GM12872 (cell line): ENCODE results near the gene NDC80.

Experiments used
- TF ChIP-seq, protein P1 (sequence below): IDR thresholded peaks from 3 replicates; pipeline ENCODE4 v1.5.1; 2011; ENCODE audit warnings: low read depth, mild to moderate bottlenecking, low read length, moderate library complexity; ENCODE audit not compliant: insufficient read depth

Gene NDC80

DNA sequence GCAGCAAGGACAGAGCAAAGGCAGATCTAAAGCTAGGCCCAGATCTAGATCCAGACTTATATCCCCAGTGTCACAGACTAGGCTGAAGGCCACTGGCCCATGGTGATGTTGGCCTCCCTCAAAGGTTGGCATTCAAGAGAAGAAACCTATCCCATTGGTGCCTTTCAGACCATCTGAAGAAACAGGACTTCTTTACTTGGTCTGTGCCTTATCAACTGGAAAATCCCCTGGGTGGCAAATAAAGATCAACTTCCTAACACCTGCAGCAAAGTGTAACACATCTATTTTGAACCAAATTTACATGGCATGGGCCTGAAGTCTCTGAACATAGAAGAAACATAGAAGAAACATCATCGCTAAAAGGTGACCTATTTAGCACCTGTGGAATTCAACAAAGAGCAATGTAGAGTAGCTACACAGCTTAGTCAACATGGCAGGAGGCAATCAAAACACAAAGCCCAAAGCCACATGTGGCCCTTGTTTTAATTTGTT, 35.9 kb upstream of the NDC80 start:
- TF ChIP-seq, protein P1, sequence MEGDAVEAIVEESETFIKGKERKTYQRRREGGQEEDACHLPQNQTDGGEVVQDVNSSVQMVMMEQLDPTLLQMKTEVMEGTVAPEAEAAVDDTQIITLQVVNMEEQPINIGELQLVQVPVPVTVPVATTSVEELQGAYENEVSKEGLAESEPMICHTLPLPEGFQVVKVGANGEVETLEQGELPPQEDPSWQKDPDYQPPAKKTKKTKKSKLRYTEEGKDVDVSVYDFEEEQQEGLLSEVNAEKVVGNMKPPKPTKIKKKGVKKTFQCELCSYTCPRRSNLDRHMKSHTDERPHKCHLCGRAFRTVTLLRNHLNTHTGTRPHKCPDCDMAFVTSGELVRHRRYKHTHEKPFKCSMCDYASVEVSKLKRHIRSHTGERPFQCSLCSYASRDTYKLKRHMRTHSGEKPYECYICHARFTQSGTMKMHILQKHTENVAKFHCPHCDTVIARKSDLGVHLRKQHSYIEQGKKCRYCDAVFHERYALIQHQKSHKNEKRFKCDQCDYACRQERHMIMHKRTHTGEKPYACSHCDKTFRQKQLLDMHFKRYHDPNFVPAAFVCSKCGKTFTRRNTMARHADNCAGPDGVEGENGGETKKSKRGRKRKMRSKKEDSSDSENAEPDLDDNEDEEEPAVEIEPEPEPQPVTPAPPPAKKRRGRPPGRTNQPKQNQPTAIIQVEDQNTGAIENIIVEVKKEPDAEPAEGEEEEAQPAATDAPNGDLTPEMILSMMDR, result no peak

DNA sequence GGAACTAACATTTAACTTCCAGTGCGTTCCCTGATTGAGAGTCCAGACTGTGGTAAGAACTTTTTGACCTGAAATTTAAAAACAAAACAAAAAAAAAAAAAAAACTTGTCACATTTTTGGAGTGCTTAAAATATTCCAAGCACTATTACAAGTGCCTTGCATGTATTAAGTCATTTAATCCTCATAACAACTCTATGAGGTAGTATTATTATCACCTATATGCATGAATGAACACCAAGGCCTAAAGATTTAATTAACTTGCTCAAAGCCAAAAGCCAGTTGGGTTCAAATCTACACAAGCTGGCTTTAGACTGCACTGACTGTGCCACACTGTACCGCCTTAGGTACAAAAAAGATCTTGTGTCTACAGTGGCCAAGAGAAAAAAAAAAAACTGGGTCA, 35.3 kb upstream of the NDC80 start:
- TF ChIP-seq, protein P1, result no peak

DNA sequence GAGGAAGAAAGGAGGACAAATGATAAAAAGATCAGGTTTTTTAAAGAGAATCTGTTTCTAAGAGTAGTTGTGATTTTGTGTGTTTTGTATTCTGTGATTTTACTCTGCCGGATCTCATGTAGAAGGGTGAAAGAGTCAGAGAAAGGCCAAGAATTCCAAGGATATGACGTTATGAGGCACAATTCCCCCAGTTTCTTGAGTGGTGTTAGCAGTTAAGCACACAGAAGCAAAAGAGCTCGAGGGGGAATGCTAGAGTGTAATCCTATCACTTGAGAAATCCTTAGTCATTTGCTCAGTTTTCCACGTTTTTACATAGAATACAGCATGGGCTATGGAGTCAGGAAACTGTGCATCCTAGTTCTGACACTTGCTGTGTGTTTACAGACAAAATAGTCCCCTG, 34.9 kb upstream of the NDC80 start:
- TF ChIP-seq, protein P1, result no peak

DNA sequence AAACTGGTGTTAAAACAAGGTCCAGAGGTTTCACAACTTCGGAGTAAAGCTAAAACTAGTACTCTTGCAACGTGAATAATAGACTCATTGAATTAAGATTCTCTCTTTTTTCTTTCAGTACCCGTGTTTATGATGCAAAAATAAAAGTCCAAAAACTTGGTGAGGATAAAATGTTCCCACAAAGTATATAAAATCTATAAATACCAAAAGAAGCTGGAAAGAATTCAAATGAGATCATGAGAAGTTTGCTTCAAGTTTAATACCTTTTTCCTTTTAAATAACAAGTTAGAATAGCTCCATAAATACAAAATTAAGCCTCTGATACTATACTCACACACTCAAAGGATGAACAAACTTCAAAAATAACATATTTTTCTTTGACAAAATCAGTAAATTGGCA, 34.1 kb upstream of the NDC80 start:
- TF ChIP-seq, protein P1, result no peak

GRCh38 chr18:2538236-2538635, 33.1 kb upstream of the NDC80 start:
- TF ChIP-seq, protein P1, result no peak

- TF ChIP-seq, protein P1, result no peak
Observed at GRCh38 chr18:2538844-2539243, 32.5 kb upstream of the NDC80 start.

GRCh38 chr18:2540575-2540974, 30.8 kb upstream of the NDC80 start:
- TF ChIP-seq, protein P1, result no peak
